Measurements from ENCODE around the gene KCNC1.

KCNC1 gene

DNA sequence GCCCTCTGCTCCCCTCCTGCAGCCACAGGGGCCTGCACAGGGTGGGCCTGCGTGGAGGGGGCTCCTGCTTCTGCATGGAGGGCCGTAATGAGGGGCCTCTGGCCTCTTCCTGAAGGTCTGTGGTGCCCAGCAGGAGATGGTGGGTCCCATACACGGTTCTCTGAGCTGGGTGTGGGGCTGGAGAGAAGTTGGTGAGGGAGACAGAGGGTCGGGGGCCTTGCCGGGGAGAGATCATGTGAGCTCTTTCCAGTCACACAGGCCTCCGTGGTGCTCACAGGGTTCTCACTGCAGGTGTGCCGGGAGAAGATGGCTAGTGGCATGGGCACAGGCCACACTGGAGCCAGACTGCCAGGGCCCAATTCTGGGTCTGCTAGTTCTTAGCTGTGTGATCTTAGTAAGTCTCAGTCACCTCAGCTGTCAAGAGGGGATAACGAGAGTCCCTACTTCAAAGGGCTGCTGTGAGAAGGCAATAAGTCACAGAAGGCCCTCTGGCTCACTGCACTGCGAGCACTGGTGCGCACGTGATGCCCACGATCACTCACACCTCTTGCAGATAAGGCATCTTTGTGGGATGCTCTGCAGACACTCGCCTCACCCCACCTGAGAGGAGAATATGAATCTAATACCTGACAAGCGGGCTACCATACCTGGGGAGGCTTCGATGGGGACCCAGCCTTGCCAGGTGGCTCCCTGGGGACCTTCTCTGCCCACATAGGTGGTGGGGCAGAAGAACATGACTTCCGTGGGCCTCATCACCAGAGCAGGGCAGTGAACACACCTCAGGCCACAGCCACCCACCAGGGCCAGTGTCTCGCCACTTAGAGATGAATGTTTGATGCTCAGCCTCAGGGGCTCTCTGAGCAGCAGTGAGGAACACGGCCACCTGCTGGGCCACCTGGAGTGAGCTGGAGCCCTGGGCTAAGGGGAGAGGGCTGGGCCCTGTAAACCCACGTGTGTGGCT, 14.5 kb downstream of the KCNC1 start:
- H3K27ac Mint-ChIP-seq: no peak overlapping the region
- no peaks in the 10 kb centered on the region for H3K27me3 Mint-ChIP-seq (ENCODE audit: low read depth)
- H3K4me3 Mint-ChIP-seq: no peak overlapping the region

DNA sequence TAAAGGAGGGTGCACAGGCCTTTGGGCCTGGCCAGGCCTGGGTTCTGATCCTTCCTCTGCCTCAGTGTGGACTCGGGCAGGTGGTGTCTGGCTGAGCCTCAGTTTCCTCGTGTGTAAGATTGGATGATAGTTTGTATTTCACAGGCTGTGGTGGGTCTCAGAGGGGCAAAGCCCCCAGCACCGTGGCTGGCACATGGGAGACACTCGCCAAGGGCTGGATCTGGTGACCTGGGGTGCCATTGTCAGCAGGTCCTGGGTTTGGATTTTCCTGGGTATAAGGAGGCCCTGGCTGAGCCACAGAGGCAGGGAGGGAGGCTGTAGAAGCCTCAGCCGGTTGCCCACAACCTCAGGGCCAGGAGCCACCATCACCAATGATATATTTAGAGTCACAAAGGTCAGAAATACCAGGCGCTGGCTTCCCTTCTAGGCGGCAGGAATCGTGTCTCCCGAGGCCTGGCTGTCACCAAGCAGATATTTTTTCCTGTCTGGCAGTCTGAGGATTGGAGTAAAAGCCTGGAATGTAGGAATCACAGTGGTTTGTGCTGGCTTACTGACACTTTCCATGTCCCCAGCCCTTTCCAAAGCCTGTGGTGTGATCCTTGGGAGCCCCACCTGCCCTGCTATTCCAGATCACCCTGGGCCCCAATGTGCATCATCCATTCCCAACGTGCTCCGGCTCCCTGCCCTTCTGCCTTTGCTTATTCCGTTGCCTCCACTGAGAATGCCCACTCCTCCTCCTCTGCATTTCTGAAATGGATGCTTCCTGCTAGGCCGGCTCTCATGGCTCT, 15.6 kb downstream of the KCNC1 start:
- Mint-ChIP-seq H3K27ac (no peak overlapping the region), H3K27me3 (ENCODE audit: low read depth) (no peaks in the 10 kb centered on the region), H3K4me3 (no peak overlapping the region), H3K9me3 (no peaks in the 10 kb centered on the region), H3K36me3 (ENCODE audit: low read depth) (no peaks in the 10 kb centered on the region), H3K4me1 (ENCODE audit: low read depth) (no peaks in the 10 kb centered on the region)
- DNase-seq (ENCODE audit: low spot score): no peak

More for the DNA sequence above, 14.5 kb downstream of the KCNC1 start:
- no peaks in the 10 kb centered on the region for H3K4me1 Mint-ChIP-seq (ENCODE audit: low read depth)
- H3K36me3 Mint-ChIP-seq (ENCODE audit: low read depth): no peaks in the 10 kb centered on the region
- no peak for DNase-seq (ENCODE audit: low spot score)
- H3K9me3 Mint-ChIP-seq: no peaks in the 10 kb centered on the region

DNA sequence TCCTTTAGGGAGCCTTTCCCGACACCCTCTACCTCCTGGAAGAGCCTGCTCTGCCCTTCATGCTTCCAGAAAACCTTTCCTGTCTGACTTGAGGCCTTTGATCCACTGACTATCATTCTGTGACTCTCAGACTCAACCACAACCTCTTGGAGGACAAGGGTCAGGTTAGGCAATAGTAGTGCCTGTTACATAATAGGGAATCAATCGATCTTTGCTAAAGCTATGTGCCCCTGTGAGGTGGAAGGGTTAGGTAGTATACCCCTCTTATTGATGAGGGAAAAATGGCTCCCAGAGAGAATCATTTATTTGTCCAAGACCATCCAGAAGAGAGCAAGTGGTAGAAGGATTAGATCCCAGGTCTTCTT, 16.2 kb downstream of the KCNC1 start:
- Mint-ChIP-seq H3K27me3 (ENCODE audit: low read depth) (no peaks in the 10 kb centered on the region), H3K9me3 (no peaks in the 10 kb centered on the region), H3K36me3 (ENCODE audit: low read depth) (no peaks in the 10 kb centered on the region), H3K4me3 (no peak overlapping the region), H3K4me1 (ENCODE audit: low read depth) (no peaks in the 10 kb centered on the region), H3K27ac (no peak overlapping the region)
- no peak for DNase-seq (ENCODE audit: low spot score)

DNA sequence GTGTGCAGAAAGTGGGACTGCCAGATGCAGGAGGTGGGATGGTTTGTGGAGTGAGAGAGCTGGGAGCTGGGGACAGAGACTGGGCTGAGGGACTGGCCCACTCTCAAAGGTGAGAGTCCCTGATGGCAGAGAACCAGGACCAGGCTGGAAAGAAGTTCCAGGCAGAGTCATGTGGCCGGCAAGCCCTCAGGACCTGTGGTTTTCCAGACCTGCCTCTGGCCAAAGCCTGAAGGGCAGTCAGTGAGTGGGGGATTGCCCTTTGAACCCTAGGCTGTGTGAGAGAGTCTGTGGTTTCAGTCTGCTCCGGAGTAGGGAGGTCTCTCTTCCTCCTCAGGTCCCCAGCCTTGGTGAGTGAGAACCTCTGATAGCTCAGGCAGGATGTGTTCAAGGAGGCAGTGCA, 17.0 kb downstream of the KCNC1 start:
- Mint-ChIP-seq H3K27me3 (ENCODE audit: low read depth) (no peaks in the 10 kb centered on the region), H3K36me3 (ENCODE audit: low read depth) (no peaks in the 10 kb centered on the region), H3K27ac (no peak overlapping the region), H3K4me3 (no peak overlapping the region), H3K9me3 (no peaks in the 10 kb centered on the region), H3K4me1 (ENCODE audit: low read depth) (no peaks in the 10 kb centered on the region)
- no peak for DNase-seq (ENCODE audit: low spot score)

DNA sequence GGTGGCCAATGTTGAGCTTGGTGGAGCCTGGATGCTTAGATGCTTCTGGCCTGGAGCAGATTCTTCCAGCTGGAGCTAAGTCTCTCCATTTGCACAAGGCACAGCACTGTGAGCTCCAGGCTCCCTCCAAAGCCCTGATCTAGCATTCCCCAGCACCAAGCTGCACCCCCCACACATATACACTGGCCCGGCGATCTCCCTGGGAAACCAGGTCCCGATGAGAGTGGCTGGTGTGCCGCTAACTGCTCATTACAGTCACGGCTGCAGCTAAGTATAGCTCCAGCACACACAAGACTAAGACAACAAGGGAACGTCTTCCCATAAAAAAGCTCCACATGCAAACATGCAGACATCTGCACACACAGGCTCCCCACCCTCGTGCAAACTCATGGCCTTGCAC, 17.6 kb downstream of the KCNC1 start:
- no peak for DNase-seq (ENCODE audit: low spot score)
- Mint-ChIP-seq H3K27ac (no peak overlapping the region), H3K4me3 (no peak overlapping the region), H3K27me3 (ENCODE audit: low read depth) (no peaks in the 10 kb centered on the region), H3K36me3 (ENCODE audit: low read depth) (no peaks in the 10 kb centered on the region), H3K9me3 (no peaks in the 10 kb centered on the region), H3K4me1 (ENCODE audit: low read depth) (no peaks in the 10 kb centered on the region)

DNA sequence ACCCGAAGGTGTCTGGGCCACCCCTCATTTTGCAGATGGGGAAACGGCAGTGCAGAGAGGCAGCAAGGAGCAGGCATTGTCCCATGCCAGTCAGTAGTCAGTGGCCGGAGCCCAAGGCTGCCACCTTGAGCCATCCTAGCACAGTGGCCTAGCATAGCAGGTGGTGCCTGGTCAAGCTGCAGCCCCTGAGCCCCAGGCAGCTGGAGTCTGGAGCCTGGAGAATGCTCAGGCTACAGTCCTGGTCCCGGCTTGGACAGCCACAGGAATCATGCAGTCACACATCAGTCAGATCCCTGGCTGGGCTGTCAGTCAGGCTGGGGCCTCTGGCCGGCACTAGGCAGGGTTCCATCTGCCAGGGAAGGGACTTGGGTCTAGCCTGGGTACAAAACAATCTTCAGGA, 18.6 kb downstream of the KCNC1 start:
- H3K27ac Mint-ChIP-seq: no peak overlapping the region

DNA sequence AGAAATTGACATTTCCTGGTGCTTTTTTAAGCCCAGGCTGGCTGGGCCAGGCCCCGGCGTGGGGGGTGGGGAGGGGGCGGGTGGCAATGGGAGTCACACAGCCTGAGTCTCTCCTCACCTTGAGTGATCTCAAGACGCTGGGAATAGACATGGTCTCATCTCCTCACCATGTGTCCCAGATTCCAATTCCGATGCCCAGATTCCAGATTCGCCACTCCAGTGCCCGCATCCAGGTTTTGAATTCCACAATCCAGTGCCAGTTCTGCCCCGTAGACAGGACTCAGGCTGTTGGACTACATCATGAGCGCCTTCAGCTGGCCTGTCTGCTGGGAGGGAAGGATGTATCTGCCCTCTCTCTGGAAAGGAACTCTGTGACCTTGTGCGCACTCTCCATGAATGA, 19.1 kb downstream of the KCNC1 start:
- no peak overlapping the region for H3K27ac Mint-ChIP-seq
- no peaks in the 10 kb centered on the region for H3K4me1 Mint-ChIP-seq (ENCODE audit: low read depth)
- no peaks in the 10 kb centered on the region for H3K36me3 Mint-ChIP-seq (ENCODE audit: low read depth)
- H3K9me3 Mint-ChIP-seq: no peaks in the 10 kb centered on the region
- H3K4me3 Mint-ChIP-seq: no peak overlapping the region
- DNase-seq (ENCODE audit: low spot score): no peak
- no peaks in the 10 kb centered on the region for H3K27me3 Mint-ChIP-seq (ENCODE audit: low read depth)

More for the DNA sequence above, 18.6 kb downstream of the KCNC1 start:
- DNase-seq (ENCODE audit: low spot score): no peak
- Mint-ChIP-seq H3K36me3 (ENCODE audit: low read depth) (no peaks in the 10 kb centered on the region), H3K4me1 (ENCODE audit: low read depth) (no peaks in the 10 kb centered on the region), H3K9me3 (no peaks in the 10 kb centered on the region), H3K4me3 (no peak overlapping the region), H3K27me3 (ENCODE audit: low read depth) (no peaks in the 10 kb centered on the region)

DNA sequence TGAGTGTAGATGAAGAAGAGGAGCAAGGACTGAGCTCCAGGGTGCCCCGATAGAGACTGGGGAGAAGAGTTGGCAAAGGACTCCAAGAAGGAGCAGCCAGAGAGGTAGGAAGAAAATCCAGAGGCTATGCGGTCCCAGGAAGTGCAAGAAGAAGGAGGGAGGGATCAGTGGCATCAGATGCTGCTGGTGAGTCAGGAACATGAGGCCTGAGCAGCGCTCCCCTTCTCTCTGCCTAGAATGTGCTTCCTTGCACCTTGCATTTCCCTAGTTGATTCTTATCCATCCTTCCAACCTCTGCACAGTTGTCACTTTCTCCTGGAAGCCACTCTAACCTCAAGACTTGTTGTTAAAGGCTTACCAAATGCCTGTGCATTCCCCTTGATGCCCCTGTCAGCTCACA, 21.3 kb downstream of the KCNC1 start:
- H3K27ac Mint-ChIP-seq: no peak overlapping the region
- no peak for DNase-seq (ENCODE audit: low spot score)
- no peaks in the 10 kb centered on the region for H3K9me3 Mint-ChIP-seq
- no peaks in the 10 kb centered on the region for H3K27me3 Mint-ChIP-seq (ENCODE audit: low read depth)
- no peaks in the 10 kb centered on the region for H3K36me3 Mint-ChIP-seq (ENCODE audit: low read depth)
- H3K4me1 Mint-ChIP-seq (ENCODE audit: low read depth): no peaks in the 10 kb centered on the region
- no peak overlapping the region for H3K4me3 Mint-ChIP-seq

DNA sequence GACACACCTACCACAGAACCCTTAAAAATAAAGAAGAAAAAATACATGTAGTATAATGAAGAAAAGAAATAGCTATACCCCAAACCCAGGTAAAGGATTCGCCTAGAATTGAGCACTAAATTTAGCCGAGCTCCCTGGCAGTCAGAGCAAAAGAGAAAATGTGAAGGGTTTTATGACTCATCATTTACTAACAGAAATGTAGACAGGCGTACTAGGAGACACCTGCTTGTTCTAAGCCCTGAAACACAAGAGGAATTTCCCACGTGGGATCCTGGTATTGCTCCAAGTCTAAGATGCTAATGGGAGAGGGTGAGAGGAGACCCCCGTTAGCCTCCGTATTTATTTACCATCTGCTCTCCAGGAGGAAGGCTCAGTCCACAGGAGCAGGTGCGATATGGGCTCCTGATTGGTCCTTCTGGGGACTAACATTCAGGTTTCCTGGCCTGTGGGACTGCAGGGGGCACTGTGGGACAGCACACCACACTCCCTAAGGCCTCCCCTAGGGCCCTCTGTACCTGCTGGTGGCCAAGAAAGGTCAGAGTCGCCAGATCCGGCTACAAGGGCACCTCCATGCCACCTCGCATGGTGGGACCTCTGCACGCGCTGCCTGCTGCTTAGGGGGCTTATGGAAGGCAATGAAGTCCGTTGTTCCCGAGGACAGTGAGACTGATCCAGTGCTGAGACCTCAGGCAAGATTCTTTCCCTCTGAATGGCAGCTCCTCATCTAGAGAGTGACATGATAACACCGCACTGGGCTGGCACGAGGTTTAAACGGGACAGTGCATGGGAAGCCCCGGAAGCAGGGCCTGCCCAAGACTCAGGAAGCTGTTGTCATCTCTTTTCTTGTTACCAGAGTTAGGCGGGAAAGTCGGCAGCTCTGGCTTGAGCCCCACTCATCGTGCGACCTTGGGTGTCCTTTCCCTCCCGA, 25.8 kb downstream of the KCNC1 start:
- H3K4me3 Mint-ChIP-seq: no peak overlapping the region
- H3K9me3 Mint-ChIP-seq: no peaks in the 10 kb centered on the region
- no peak overlapping the region for H3K27ac Mint-ChIP-seq
- no peaks in the 10 kb centered on the region for H3K4me1 Mint-ChIP-seq (ENCODE audit: low read depth)
- no peaks in the 10 kb centered on the region for H3K36me3 Mint-ChIP-seq (ENCODE audit: low read depth)
- H3K27me3 Mint-ChIP-seq (ENCODE audit: low read depth): no peaks in the 10 kb centered on the region
- peak; percentile 7 for DNase-seq (ENCODE audit: low spot score)

DNA sequence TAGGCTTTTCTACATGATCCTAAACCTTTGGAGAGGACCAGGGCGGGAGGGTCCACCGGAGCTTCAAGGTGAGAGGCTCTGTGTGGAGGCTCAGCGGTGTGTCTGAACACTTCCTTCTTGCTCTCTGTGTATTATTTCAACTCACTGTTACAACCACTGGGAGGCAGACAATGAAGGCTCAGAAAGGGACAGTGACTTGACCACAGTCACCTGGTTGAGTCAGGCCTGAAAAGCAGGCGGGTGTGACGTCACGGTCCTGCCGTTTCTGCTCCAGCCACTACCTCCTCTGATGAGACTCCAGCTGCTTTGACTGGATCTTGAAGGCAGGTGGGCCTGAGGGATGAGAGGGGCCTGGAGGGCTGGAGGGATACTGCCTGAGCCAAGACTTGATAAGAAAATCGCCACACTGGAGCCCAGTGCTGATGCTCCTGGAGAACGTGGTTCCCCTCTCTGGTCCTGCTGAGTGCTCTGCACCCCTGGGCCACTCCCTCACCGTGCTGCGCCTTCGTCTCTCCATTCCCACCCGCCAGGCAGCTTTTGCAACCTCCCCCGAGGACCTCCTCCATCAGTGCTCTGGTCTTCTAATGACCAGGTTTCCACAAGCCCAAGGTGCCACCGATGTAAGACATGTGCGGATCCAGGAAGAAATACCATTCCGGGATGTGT, 27.9 kb downstream of the KCNC1 start:
- H3K9me3 Mint-ChIP-seq: no peaks in the 10 kb centered on the region
- no peak overlapping the region for H3K27ac Mint-ChIP-seq
- no peaks in the 10 kb centered on the region for H3K27me3 Mint-ChIP-seq (ENCODE audit: low read depth)
- no peak overlapping the region for H3K4me3 Mint-ChIP-seq
- no peak for DNase-seq (ENCODE audit: low spot score)
- H3K4me1 Mint-ChIP-seq (ENCODE audit: low read depth): no peaks in the 10 kb centered on the region
- H3K36me3 Mint-ChIP-seq (ENCODE audit: low read depth): no peaks in the 10 kb centered on the region

DNA sequence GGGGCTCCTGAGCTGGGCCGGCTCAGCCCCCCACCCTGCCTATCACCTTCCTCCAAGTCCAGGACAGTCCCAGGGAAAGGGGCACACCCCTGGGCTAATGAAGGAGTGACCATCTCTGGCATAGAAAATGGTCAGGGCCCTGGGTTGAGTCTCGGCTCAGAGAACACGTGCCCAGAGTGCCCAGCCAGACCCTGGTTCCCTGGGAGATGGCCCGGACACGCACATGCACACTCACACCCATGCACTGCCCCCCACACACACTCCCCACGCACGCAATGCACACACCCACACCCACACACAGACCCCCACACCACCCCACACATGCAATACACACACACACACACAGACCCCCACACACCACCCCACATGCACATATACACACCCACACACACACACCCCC, 28.7 kb downstream of the KCNC1 start:
- no peak overlapping the region for H3K27ac Mint-ChIP-seq
- H3K27me3 Mint-ChIP-seq (ENCODE audit: low read depth): no peaks in the 10 kb centered on the region
- H3K9me3 Mint-ChIP-seq: no peaks in the 10 kb centered on the region
- no peaks in the 10 kb centered on the region for H3K36me3 Mint-ChIP-seq (ENCODE audit: low read depth)
- no peak overlapping the region for H3K4me3 Mint-ChIP-seq
- DNase-seq (ENCODE audit: low spot score): no peak
- H3K4me1 Mint-ChIP-seq (ENCODE audit: low read depth): no peaks in the 10 kb centered on the region

DNA sequence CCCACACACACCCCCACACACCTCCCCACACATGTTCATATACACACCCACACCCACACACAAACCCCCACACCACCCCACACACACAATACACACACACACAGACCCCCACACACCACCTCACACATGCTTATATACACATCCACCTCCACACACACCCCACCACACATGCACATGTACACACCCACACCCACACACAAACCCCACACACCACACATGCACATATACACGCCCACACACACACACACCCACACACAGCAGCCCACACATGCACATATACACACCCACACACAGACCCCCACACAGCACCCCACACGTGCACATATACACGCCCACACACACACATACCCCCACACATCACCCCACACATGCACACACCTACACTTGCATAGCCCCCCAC, 29.1 kb downstream of the KCNC1 start:
- H3K4me3 Mint-ChIP-seq: no peak overlapping the region
- no peaks in the 10 kb centered on the region for H3K27me3 Mint-ChIP-seq (ENCODE audit: low read depth)
- H3K27ac Mint-ChIP-seq: no peak overlapping the region
- no peak for DNase-seq (ENCODE audit: low spot score)
- H3K9me3 Mint-ChIP-seq: no peaks in the 10 kb centered on the region
- no peaks in the 10 kb centered on the region for H3K36me3 Mint-ChIP-seq (ENCODE audit: low read depth)
- no peaks in the 10 kb centered on the region for H3K4me1 Mint-ChIP-seq (ENCODE audit: low read depth)

DNA sequence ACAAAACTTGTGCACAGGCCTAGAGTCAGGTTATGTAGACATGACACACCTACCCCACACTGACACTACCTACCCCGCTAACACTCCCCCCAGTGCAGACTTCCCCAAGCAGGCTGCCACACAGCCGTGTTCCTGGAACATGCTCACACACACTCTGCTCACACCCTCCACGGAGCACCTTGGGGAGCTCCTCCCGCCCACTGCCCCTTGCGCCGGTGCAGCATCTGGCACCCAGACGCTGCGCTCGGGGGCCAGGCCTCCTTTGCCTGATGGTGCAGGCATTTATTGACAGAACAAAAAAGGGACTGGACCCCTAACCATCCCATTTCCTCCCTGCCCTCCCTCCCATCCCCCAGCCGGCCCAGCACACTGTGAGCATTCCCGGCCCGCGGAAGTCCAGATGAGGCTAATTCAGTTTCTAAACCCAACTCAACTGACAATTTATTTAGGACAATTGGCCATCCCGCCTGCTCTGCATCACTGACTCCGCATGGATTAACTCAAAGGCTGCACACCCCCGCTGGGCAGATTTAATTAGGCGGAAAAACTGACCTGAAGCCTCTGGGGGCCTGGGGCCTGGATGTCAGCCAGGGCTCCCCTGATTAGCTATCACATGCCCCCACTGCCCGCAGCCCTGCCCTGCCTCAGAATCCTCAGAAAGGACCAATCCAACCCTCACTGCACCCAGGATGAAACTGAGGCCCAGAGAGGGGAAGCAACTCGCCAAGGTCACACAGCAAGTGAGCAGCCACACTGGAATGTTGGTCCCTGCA, 30.1 kb downstream of the KCNC1 start:
- Mint-ChIP-seq H3K27me3 (ENCODE audit: low read depth) (no peaks in the 10 kb centered on the region), H3K4me1 (ENCODE audit: low read depth) (no peaks in the 10 kb centered on the region), H3K9me3 (no peaks in the 10 kb centered on the region), H3K36me3 (ENCODE audit: low read depth) (no peaks in the 10 kb centered on the region), H3K27ac (no peak overlapping the region), H3K4me3 (no peak overlapping the region)
- no peak for DNase-seq (ENCODE audit: low spot score)
